GM21360 (cell line): ENCODE measurements around the gene TBC1D22A.
"Not testable (repeated sequence)": the region's sequence is repeated elsewhere in the genome, so short reads cannot be mapped to it uniquely, and the experiment has no call there.

Experiments used
- ATAC-seq: cut with Tn5 transposase; IDR thresholded peaks from one replicate; pipeline ENCODE4 v1.9.1; 2021; ENCODE audit warnings: mild to moderate bottlenecking, moderate library complexity; ENCODE audit not compliant: unreplicated experiment

TBC1D22A gene

DNA sequence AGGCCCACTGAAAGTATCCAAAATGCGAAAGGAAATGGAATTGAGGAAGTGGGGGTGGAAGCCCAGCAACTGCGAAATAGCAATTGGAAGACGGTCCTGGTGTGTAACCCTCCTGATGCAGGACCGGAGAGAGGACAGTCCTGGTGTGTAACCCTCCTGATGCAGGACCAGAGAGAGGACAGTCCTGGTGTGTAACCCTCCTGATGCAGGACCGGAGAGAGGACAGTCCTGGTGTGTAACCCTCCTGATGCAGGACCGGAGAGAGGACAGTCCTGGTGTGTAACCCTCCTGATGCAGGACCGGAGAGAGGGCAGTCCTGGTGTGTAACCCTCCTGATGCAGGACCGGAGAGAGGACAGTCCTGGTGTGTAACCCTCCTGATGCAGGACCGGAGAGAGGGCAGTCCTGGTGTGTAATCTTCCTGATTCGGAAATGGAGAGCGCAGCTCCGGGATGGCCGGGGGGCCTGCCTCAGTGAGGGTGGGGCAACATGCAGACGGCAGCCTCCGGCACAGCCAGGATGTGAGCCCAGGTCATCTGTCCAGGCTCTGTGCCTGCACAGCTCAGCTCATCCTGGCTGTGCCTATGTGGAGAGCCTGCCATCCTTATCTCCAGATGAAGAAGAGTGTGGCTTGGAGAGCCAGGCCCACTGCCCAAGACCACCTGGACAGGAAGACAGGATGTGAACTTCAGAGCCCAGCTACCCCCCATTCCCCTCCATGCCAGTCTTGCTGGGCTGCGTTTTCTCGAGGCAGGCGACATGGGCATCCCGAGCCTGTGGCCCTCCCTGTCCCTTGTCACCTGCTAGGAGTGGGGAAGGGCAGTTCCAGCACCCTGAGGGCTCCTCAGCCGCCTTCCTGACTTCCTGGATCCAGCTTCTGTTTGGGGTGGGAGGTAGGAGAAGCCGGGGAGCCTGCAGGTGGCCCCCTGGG is 408.3 kb downstream of the TBC1D22A start:
- ATAC-seq, result not testable (repeated sequence)

DNA sequence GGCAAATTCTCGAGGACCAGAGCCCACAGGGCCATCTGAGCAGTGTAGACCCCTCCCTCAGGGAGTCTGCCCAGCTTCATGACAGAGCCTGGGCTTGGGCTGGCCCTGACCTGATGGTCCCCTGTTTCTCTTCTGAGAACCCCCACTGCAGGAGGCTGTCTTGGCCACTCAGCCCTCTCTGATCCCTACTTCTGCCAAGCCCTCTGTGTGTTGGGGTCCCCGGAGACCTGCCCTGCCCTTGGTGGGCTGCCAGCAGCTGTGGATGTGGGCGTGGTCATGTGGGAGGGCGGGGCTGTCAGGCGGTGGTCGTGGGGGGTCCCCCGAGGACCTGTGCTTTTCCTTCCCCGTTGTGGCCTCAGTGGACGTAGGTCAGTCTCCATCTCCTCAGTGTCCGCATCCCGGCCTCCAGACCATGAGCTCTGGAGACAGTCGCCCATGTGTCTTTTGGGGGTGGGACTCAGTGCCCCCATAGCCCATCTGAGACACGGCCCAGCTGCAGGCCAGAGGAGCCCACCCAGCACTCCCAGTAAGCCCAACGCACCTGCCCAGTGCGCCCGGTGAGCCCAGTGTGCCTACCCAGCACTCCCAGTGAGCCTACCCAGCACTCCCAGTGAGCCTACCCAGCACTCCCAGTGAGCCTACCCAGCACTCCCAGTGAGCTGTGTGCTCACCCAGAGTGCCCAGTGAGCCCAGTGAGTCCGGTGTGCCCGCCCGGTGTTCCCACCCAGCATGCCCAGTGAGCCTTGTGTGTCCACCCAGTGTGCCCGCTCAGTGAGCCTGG is 409.2 kb downstream of the TBC1D22A start:
- ATAC-seq, result no peak

DNA sequence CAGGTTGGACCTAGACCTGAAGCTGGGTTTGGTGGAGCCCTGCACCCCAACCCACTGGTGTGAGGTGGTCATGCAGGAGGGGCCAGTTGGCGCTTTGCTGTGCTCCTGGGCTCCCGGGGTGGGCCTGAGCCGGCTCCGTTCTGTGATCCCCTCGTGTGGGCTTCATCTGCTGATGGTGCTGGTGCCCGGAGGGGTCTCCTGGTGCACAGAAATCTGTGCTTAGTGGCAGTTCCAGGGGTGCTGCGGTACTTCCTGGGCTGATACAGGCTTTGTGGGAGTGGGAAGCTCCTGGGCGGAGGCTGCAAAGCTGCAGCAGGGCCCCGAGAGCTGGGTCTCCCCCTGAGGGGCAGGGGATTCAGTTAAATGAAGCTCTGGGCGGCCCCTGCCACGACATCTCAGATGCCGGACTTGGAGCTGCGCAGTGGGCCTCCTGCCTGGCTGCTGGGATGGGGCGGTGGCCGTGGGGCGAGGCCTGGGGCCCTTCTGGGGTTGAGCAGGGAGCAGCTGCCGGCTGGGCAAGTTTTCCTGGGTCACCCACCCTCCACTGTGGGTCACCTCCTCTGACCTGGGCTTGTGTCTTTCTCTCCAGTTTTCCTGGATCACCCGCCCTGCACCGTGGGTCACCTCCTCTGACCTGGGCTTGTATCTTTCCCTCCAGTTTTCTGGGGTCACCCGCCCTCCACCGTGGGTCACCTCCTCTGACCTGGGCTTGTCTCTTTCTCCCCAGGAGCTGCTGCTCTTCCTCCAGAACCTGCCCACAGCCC is 410.5 kb downstream of the TBC1D22A start:
- ATAC-seq, result no peak

DNA sequence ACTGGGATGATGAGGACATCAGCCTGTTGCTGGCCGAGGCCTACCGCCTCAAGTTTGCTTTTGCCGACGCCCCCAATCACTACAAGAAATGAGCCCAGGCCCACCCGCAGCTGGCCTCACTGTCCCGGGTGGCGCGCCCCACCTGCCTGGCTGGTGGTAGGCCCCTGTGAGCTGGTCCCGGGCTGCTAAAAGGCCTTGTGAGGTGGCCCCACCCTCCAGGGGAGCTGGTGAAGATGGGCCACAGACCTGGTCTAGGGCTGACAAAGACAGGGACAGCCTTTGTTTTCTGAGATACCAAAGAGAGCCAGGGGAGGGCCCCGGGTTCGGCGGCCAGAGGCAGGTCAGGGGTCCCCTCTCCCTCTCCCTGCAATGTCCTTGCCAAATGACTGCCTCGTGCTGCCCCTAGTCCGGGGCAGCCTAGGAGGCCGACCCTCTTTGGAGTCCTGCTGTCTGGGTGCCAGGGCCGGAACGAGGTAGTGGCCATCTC is 411.1 kb downstream of the TBC1D22A start:
- ATAC-seq, result no peak

DNA sequence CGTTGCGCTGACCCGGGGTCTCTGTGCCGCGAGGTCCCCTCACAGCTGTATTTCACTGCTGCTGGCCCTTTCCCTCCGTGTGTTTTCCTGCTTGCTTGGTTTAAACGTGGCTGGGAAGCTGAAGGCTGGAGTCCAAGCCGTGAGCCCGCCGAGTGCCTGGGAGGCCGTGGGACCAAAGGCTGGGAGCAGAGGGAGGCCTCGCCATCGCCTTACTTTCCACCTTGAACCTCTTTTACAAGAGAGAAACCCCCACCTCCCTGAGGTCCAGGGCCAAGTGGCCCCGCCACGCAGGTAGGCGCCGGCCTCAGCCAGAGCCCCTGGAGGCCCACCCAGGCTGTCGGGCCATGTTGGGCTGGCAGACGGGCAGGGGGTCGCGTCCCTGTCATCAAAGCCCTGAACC is 411.6 kb downstream of the TBC1D22A start:
- no peak for ATAC-seq

DNA sequence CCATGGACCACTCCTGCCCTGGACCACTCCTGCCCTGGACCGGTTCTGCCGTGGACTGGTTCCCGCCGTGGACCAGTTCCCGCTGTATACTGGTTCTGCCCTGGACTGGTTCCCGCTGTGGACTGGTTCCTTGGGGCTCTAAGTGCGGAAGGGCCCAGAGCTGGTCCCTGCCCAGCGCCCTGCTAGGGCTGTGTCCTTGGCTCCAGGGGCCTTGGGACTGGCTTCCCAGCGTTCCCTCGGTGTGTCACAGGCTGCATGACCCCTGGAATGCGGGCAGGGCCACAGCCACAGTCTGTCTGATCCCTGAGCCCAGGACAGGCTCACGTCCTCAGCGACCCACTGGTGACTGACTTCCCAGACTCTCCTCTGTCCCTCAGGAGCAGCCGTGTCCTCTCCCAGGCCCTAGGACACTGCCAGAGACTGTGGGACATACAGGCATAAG is 412.2 kb downstream of the TBC1D22A start:
- no peak for ATAC-seq

DNA sequence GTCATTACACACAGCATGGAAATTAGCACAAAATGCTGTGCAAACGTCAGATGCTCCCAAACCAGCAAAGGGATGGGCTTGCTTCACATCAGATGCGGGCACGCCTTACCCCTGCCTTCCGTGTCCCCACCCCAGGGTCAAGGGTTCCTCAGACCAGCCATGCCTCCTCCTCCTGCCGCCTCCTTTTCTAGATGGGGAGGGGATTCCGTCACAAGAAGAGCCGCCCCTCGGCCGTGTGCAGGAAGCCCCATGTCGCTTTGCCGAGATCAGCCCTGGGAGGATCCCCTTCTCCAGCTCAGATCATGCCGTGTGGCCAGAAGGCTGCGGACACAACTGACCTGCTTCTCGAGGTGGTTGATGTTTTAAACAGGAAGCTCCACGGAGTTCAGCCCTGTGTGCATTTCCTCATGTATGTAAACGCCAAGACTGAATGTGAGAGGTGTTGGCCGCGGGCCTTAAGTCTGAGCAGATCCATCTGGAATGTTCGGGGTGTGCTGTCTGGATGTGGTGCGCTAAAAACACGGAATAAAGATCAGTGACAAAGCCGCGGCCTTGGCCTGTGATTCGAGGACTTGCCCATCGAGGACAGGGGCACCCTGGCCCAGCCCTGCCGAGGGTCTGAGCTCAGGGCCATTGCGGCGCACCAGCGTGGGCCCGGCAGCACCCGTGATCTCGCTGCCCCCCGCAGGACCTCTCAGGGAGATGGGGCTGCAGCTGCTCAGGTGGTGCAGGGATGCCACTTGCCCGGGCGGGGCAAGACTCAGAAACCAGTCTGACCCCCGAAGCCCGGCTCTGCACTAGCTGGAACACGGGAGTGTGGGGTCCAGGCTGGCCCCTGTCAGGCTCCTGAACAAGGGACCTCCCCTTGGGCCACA is 412.9 kb downstream of the TBC1D22A start:
- ATAC-seq, result no peak

DNA sequence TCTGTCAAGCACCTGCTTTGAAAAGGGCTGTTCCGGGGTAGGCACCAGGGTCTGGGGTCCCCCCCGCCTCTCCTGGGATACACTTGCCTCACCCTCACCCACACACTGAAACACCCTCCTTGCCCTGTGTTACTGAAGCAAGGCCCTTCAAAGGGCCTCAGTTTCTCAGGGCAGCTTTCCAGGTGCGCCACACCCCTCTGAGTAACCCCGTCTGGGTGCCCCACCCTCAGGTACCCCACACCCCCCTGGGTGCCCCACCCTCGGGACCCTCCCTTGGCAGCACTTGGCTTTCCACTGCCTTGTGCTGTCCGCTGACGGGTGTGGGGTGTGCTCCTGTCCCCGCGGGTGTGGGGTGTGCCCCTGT is 413.6 kb downstream of the TBC1D22A start:
- ATAC-seq, result no peak

DNA sequence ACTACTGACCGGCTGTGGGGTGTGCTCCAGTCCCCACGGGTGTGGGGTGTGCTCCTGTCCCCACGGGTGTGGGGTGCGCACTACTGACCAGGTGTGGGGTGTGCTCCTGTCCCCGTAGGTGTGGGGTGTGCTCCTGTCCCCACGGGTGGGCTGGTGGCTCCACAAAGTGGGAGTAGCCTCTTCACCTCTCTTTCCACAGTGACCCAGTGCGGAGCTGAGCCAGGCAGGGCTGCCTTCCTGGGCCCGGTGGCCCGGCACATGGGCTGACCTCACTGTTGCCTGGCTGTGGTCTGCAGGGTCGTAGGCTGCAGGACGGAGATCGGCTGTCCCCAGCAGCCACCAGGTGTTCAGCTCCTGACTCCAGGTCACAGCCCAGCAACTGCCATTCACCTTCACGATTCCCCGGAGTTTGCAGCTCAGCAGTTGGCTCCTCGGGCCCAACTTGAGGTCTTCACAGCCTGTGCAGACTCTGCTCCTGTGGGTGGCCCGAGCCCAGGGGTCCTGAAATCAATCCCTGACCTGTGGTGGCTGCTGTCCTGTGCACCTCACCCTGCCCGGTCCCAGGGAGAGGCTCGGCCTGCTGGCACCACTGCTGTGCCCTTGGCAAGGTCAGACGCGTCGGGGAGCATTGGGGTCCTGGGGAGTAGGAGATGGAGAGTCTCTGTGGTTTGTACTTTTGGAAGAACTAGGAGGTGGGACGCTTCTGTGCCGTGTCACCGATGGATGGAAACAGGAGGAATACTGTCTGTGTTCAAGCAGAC is 414.3 kb downstream of the TBC1D22A start:
- no peak for ATAC-seq

DNA sequence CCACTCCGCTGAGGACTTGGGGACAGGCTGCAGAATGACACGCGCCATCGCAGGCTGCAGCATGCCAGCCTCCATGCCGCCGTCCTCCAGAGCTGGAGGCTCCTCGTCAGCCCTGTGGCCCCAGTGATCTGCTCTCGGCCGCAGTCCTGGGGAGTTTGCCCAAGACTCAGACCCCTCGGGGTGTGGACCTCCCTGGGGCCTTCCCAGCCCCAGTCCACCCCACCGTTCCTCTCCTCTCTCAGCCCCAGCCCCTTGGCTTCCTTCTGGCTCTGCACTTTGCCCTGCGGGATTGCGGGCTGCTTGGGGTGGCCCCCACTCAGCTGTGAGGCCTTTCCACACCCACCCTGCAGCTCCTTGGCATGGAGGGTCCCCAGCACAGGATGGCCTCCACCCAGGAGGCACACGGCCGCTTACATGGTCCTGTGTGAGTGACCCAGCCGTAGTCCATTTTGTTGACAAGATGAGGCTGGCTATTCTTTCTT is 414.9 kb downstream of the TBC1D22A start:
- ATAC-seq, result no peak

DNA sequence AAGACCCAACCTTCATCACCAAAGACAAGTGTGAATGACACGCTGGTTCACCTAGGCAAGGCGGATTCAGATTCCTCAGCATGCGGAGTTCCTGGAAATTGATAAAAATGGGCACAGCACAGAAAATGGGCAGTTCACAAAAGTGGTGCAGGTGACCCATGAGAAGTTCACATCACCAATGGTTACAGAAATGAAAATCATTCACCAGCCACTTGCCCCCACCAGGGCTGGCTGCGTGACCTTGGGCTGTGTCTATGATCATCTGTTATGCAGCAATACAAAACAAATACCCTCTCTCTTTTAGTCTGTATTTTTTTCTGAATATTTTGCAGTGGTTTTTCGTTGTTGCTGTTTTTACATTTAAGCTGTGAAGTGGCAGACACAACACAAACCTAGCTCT is 415.9 kb downstream of the TBC1D22A start:
- ATAC-seq, result no peak

DNA sequence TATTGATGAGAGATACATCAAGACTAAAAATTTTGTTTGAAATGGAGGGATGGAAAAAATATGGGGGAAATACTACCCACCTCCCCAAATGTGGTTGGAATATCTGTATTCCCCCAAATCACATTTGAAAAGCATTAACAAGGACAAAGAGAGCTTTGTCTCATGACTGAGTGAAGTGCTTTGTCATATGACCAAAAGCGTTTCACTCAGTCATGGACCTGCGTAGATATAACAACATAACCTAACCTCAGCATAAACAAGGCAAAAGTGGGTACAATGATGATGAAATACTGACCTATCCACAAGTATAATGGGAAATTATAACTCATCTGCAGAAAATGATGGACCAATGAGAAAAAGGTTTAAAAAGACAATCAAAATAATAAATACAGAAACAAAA is 418.3 kb downstream of the TBC1D22A start:
- no peak for ATAC-seq

DNA sequence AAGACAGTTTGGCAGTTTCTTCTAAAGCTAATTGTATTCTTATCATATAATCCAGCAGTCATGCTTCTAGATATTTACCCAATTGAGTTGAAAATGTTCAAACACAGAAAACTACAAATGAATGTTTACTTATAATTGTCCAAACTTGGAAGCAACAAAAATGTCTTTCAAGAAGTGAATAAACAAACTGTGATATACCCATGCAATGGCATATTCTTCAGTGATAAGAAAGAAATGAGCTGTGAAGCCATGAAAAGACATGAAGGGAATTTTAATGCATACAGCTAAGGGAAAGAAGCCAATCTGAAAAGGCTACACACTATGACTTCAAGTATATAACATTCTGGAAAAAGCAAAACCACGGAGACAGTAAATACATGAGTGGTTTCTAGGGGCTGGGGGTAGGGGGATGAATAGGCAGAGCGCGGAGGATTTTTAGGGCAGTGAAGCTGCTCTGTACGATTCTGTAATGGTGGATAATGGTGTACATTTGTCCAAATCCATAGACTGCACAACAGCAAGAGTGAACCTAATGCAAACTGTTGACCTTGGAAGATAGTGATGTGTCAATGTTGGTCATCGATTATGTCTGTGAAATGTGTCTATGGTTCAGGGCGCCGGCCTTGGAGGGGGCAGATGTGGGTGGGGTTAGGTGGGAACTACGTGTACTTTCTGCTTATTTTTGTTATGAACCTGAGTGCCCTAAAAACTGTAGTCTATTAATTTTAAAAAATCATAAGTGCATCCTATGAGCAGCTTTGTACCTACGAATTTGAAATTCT is 424.9 kb downstream of the TBC1D22A start:
- ATAC-seq, result no peak

DNA sequence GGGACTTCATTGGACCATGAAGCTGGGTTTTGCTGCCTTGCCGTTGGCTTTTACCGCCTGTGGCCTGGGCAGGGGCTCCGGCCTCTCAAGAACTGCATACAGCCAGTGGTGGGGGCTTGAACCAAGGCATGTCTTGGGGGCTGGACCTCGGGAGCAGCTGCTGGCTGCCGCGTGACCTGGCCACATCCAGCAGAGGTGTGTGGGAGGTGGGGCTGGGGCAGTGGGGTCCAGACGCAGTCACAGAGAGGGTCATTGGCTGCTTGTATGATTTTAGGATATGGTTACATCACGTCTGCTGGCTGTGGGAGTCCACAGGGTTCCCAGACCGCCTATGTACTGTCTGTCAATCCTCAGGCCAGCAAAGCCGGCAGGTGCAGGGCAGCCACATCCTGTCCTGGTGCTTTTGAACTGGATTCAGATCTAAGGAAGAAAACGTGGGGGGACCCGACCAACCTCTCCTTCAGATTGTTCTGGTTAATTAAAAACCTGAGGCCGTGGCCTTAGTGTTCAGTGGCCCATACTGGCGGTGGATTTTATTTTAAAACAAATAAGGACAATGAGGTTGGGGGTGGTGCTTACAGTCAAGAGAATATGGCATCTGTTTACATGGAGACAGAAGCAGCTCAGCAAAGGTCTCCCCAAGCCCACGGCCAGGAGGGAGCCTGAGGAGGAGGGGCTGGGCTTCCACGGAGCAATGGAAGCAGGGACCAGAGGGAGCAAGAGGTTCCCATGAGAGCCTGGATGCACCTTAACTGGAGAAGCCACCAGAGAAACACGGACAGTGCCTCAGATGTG is 426.0 kb downstream of the TBC1D22A start:
- no peak for ATAC-seq

DNA sequence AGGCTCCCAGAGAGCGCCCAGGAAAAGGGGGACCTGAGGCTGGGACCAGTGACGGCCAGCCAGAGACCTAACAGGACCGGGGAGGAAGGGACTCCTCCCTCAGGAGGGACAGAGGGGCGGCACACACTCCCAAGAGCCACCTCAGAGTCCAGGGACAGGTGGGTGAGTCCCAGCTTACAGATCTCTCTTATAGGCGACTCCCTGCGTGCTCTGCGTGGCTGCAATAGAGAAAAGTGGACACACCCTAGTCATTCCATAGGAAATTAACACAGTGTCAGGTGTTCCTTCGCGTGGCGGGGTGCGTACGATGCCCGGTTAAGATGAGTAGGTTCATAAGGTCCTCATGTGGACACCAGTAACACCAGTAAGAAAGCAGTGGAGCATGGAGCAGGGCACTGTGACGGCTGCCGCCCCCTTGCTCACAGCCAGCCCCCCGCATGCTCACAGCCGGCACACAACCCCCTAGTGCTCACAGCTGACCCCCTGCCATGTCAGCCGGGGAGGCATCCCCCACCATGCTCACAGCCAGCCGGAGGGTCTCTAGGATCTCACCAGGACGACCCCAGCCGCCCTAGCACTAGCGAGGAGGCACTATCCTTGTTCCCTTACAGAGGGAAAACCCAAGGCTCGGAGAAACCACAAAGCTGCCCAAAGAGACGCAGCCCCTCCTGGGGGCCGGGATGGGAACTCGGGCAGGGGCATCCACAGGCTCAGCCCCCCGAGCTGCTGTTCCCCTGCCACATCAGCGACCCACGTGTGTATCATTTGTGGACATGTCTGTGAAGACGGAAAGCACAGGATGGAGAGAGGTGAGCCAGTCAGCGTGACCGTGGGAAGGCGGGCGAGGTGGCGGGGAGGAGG is 426.8 kb downstream of the TBC1D22A start:
- ATAC-seq, result no peak

DNA sequence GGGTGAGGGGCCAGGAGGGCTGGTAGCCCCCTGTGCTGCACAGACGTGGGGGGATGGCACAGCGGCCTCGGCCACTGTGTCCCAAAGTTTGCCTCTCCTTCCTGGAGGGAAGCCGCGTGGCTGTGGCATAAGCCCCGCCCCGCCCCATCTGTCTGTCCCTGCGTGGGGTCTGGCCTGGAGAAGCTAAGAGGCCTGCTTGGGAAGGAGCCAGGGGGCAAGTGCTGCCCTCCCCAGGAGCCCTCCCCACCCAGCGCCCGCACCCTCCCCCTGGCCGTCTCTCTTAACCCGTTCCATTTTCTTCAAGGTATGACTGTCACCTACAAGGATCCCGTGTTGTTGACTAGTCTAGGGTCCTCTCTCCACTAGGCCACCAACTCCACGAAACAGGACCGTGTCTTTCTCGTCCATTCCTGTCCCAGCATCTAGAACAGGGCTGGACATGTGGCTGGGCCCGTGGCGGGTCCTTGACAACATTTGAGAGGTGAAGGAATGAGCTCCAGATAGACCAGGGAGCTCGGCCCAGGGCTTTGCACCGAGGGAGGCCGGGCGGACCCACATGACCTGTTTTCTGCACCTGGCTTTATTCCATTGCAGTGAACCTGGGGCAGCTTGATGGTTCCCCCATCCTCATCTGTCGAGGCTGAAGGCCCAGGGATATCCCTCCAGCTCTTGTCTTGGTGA is 428.0 kb downstream of the TBC1D22A start:
- ATAC-seq, result no peak
